ENCODE measurements around the gene AADACL2. TPM values are rescaled to one million over a fixed set of nuclear protein-coding genes. Genes with fewer than 3 reads are reported as not detected.
"Not testable (repeated sequence)": the region's sequence is repeated elsewhere in the genome, so short reads cannot be mapped to it uniquely, and the experiment has no call there.

AADACL2 gene
- total and polyA plus RNA-seq, 9 of the 15 experiments (the other 6 are each of a cell fraction or from before 2014, with no cell fraction given), result not detected

DNA sequence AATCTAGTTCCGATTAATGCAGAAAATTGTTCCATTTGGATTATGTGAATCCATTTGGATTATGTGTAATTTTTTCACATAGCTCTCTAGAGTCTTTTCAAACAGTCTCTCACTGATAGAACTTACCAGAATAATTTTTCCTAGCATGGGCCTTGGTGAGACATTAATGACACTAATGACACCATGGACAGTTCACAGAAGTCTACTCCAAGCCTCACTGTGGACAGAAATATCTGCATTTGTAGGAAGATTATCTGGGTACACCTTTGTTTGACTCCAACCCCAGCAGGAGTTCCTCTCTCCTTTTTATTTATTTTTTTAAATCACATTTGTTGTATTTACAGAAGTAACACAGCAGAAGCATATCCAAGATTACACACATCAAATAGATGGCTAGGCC, 27.9 kb downstream of the AADACL2 start (continued):
- TF ChIP-seq KAT7 (CRISPR knock-in tag; IDR thresholded peaks at IDR 0.05; ENCODE audit: borderline replicate concordance) (no peak), KAT8 (IDR thresholded peaks at IDR 0.05; ENCODE audit: low read depth) (no peak)
- TF ChIP-seq, protein P1, sequence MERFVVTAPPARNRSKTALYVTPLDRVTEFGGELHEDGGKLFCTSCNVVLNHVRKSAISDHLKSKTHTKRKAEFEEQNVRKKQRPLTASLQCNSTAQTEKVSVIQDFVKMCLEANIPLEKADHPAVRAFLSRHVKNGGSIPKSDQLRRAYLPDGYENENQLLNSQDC (CRISPR knock-in tag; IDR thresholded peaks at IDR 0.05), result no peak
- TF ChIP-seq, protein P2, sequence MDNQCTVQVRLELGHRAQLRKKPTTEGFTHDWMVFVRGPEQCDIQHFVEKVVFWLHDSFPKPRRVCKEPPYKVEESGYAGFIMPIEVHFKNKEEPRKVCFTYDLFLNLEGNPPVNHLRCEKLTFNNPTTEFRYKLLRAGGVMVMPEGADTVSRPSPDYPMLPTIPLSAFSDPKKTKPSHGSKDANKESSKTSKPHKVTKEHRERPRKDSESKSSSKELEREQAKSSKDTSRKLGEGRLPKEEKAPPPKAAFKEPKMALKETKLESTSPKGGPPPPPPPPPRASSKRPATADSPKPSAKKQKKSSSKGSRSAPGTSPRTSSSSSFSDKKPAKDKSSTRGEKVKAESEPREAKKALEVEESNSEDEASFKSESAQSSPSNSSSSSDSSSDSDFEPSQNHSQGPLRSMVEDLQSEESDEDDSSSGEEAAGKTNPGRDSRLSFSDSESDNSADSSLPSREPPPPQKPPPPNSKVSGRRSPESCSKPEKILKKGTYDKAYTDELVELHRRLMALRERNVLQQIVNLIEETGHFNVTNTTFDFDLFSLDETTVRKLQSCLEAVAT (IDR thresholded peaks at IDR 0.05), result no peak

GRCh38 chr3:151764699-151765098, 31.0 kb downstream of the AADACL2 start:
- H3K4me3 ChIP-seq; intact Hi-C loops (cut with micrococcal nuclease); H3K9me1 ChIP-seq (ENCODE audit: control insufficient read depth, insufficient read depth, low read length); DNase-seq (ENCODE audit: extremely low read depth in 1 of 4, low spot score in 3 of 4); POLR2A ChIA-PET; H2AFZ ChIP-seq (ENCODE audit: low read depth, low read length); H3K36me3 ChIP-seq (ENCODE audit: control insufficient read depth, insufficient read depth, low read length); FAIRE-seq; H4K20me1 ChIP-seq (replicated peaks; ENCODE audit: control insufficient read depth, insufficient read depth, low read length); ATAC-seq; H3K27ac ChIP-seq (ENCODE audit: extremely low read depth, low read depth, low read length); CTCF ChIA-PET (ENCODE audit: low intra/inter-chr PET ratio); H3K4me2 ChIP-seq (ENCODE audit: insufficient read depth, low read length); H3K9me3 ChIP-seq (replicated peaks; ENCODE audit: control insufficient read depth, insufficient read depth, low read depth, low read length); BruUV-seq (replicated peaks); H3K9ac ChIP-seq (ENCODE audit: insufficient read depth in 1 of 2, low read depth in 2 of 2, low read length in 2 of 2); in situ Hi-C loops (cut with MboI); H3K79me2 ChIP-seq (ENCODE audit: control insufficient read depth, insufficient read depth, low read length); H3K27me3 ChIP-seq (ENCODE audit: control insufficient read depth in 2 of 2, insufficient read depth in 2 of 2, low read length in 2 of 2); H3K4me1 ChIP-seq (replicated peaks in 1 of 2; ENCODE audit: control insufficient read depth in 2 of 2, insufficient read depth in 2 of 2, low read length in 2 of 2): not testable (repeated sequence)
- TF ChIP-seq ZNF146 (CRISPR knock-in tag; IDR thresholded peaks at IDR 0.05; ENCODE audit: unreplicated experiment), result peak; percentile 72
- WGBS (ENCODE audit: insufficient coverage, low coverage, missing lambda C conversion rate), result 12% methylated on average over 1 of the region's 1 CpG
